A673 (cell line): Measurements from ENCODE around the gene FRG1. TPM values are rescaled to one million over a fixed set of nuclear protein-coding genes. Genes with fewer than 3 reads are reported as not detected.
"Not testable (repeated sequence)": the region's sequence is repeated elsewhere in the genome, so short reads cannot be mapped to it uniquely, and the experiment has no call there.

ENCODE experiments used
- BruUV-seq: library from RNA; stranded (reverse); fragments of 400-500 nt; replicated peaks from 2 replicates; lab custom pipeline; 2021; lab: Mats Ljungman, UMichigan
- CTCF ChIA-PET: fragments of 300-600 bp; sonication (Branson Sonifier 250); formaldehyde crosslinking; loops from one replicate; lab custom pipeline; 2022; ENCODE audit warnings: antibody characterized with exemption; lab: Charles Lee
- POLR2A ChIA-PET: fragments of 300-600 bp; sonication (Branson Sonifier 250); formaldehyde crosslinking; loops from one replicate; lab custom pipeline; 2022; ENCODE audit warnings: antibody characterized with exemption; ENCODE audit not compliant: low non-redundant PET; lab: Charles Lee
- DNase-seq: peaks from one replicate; pipeline ENCODE4 v3.0.0-alpha.2; 2015; ENCODE audit warnings: low spot score
- H3K27ac ChIP-seq: fragments of 200-600 bp; sonication (generic); 2 replicates; pipeline ENCODE4 v1.5.1; 2016; ENCODE audit warnings: mixed run types, low read depth, mild to moderate bottlenecking, mixed read lengths, antibody characterized with exemption, low read length; ENCODE audit not compliant: poor library complexity, severe bottlenecking
- H3K27me3 ChIP-seq: fragments of 200-600 bp; sonication (generic); replicated peaks from 2 replicates; pipeline ENCODE4 v1.6.1; 2017; ENCODE audit warnings: mixed run types, low read depth, mild to moderate bottlenecking, mixed read lengths, antibody characterized with exemption, low read length; ENCODE audit not compliant: insufficient read depth, poor library complexity
- H3K36me3 ChIP-seq: fragments of 200-600 bp; sonication (generic); 2 replicates; pipeline ENCODE4 v1.6.1; 2016; ENCODE audit warnings: mixed run types, mild to moderate bottlenecking, mixed read lengths, antibody characterized with exemption, low read length; ENCODE audit not compliant: insufficient read depth, poor library complexity, severe bottlenecking
- H3K4me1 ChIP-seq: fragments of 200-600 bp; sonication (generic); 2 replicates; pipeline ENCODE4 v1.6.1; 2017; ENCODE audit warnings: mixed run types, mild to moderate bottlenecking, mixed read lengths, antibody characterized with exemption, low read length; ENCODE audit not compliant: insufficient read depth, poor library complexity, severe bottlenecking
- H3K4me3 ChIP-seq: fragments of 200-600 bp; sonication (generic); 2 replicates; pipeline ENCODE4 v1.5.1; 2016; ENCODE audit warnings: low read depth, mixed run types, mild to moderate bottlenecking, mixed read lengths, low read length; ENCODE audit not compliant: poor library complexity, severe bottlenecking
- H3K9me3 ChIP-seq: fragments of 200-600 bp; sonication (generic); 2 replicates; pipeline ENCODE4 v1.6.1; 2016; ENCODE audit warnings: mixed run types, low read depth, mild to moderate bottlenecking, mixed read lengths, antibody characterized with exemption, low read length; ENCODE audit not compliant: poor library complexity, severe bottlenecking
- EZH2 ChIP-seq: fragments of 200-600 bp; sonication (generic); IDR thresholded peaks from 2 replicates; pipeline ENCODE4 v1.6.1; 2017; ENCODE audit warnings: borderline replicate concordance, low read depth, mild to moderate bottlenecking, mixed read lengths, antibody characterized with exemption, low read length; ENCODE audit not compliant: poor library complexity, severe bottlenecking
- intact Hi-C: fragments of 100-400 bp; cut with micrococcal nuclease; formaldehyde crosslinking; loops from one replicate; pipeline ENCODE4 v1.10.0; 2022; ENCODE audit not compliant: unreplicated experiment
- total RNA-seq: library from RNA; stranded (reverse); gene quantifications from 2 replicates; pipeline ENCODE4 v1.2.3, GENCODE V29; 2021
- TF ChIP-seq, protein P1 (sequence below): fragments of 300-800, 200-600 bp; sonication (generic); conservative IDR thresholded peaks from 2 replicates; pipeline ENCODE4 v1.5.1; 2017; ENCODE audit warnings: low read depth, mild to moderate bottlenecking, antibody characterized with exemption, low read length, moderate library complexity, mixed read lengths

FRG1 gene
- total RNA-seq, 1 experiment from 2014 or later, result 62.8 TPM

DNA sequence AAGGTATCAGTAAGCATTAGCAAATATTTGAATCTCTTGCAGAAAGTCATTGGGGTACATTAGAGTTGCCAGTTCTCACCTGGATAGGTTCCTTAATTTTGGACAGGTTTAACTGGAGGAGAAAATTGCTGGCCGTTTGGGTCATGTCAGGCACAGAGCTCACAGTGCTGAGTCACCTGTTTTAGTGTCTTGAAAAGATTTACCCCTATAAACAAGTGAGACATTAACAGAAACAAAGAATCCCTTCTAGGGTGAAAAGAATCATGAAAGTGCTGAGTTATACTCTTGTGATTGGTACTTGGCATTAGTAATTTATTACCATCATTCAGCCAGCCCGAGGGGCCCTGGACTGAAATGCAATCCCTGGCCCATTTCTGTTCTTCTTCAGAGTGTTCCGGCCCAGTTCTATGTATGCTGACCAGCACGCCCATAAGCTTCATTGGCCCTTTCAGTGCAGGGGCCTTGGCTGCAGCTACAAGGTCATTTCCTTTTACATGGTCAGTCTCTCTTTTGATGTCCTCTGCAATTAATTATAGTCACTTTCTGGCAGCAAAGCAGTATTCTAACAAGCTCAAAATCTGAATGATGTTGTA is 45.1 kb downstream of the FRG1 start:
- H3K4me3 ChIP-seq, H3K27ac ChIP-seq, CTCF ChIA-PET, H3K9me3 ChIP-seq, H3K4me1 ChIP-seq, DNase-seq, H3K27me3 ChIP-seq, intact Hi-C loops, POLR2A ChIA-PET, BruUV-seq, H3K36me3 ChIP-seq: not testable (repeated sequence)

DNA sequence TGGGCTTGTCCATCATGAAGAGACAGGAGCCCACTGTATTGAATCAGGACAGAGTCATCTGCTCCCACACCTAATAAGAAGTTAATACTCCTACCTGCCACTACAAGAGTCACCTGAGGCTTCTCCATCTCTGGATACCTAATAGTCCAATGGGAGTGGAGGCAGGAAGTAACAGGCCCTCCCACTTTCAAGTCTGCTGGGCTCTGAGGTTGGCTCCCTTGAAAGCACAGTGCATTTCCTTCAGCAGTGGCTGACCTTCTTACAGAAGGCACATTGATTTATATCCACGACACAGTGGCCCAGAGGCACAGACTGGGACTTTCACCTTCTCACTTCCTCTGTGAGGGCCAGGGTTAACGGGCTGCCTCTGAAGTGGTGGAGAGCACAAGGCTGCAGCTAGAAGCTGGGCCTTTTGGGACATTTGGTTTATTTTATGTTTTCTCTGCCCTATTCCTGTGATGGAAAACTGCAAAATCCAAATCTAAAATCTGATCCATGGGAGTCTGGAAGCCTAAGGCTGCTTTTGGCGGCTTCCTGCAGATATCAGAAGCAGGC is 48.3 kb downstream of the FRG1 start:
- Histone ChIP-seq H3K9me3 (no peaks in the 10 kb centered on the region), H3K27ac (no peak overlapping the region), H3K4me3 (no peak overlapping the region), H3K4me1 (no peaks in the 10 kb centered on the region), H3K27me3 (no peaks in the 10 kb centered on the region), H3K36me3 (no peaks in the 10 kb centered on the region)
- ChIA-PET POLR2A (no interaction called here), CTCF (no interaction called here)
- intact Hi-C loops, result no loop called here
- no peak for DNase-seq
- no TSS peak for BruUV-seq
- no peak for TF ChIP-seq EZH2
- TF ChIP-seq, protein P1, sequence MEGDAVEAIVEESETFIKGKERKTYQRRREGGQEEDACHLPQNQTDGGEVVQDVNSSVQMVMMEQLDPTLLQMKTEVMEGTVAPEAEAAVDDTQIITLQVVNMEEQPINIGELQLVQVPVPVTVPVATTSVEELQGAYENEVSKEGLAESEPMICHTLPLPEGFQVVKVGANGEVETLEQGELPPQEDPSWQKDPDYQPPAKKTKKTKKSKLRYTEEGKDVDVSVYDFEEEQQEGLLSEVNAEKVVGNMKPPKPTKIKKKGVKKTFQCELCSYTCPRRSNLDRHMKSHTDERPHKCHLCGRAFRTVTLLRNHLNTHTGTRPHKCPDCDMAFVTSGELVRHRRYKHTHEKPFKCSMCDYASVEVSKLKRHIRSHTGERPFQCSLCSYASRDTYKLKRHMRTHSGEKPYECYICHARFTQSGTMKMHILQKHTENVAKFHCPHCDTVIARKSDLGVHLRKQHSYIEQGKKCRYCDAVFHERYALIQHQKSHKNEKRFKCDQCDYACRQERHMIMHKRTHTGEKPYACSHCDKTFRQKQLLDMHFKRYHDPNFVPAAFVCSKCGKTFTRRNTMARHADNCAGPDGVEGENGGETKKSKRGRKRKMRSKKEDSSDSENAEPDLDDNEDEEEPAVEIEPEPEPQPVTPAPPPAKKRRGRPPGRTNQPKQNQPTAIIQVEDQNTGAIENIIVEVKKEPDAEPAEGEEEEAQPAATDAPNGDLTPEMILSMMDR, result no peak

DNA sequence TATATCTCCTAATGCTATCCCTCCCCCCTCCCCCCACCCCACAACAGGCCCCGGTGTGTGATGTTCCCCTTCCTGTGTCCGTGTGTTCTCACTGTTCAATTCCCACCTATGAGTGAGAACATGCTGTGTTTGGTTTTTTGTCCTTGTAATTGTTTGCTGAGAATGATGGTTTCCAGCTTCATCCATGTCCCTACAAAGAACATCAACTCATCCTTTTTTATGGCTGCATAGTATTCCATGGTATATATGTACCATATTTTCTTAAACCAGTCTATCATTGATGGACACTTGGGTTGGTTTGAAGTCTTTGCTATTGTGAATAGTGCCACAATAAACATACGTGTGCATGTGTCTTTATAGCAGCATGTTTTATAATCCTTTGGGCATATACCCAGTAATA is 49.3 kb downstream of the FRG1 start:
- H3K36me3 ChIP-seq, DNase-seq, CTCF ChIA-PET, H3K27me3 ChIP-seq, H3K4me1 ChIP-seq, BruUV-seq, H3K4me3 ChIP-seq, intact Hi-C loops, H3K9me3 ChIP-seq, H3K27ac ChIP-seq, POLR2A ChIA-PET: not testable (repeated sequence)

Other genes starting within 250 kb of the FRG1 start
- 67.1 and 79.1 TPM in 2 replicates for gene FRG2, start 86.4 kb downstream of the FRG1 start, total RNA-seq
- 0.09 TPM in 1 of 2 replicates, not detected in the other for gene DBET, start 123.6 kb downstream of the FRG1 start, total RNA-seq
- not detected in 2 replicates for gene DUX4, start 232.9 kb downstream of the FRG1 start, total RNA-seq